GM12878 (cell line): ENCODE results near the gene MCCD1. TPM values are rescaled to one million over a fixed set of nuclear protein-coding genes. Genes with fewer than 3 reads are reported as not detected.

ENCODE experiments used
- BHLHE40 ChIP-seq, 2 experiments: fragments of 450-650 bp in 1 of 2; IDR thresholded peaks; 2 replicates each; pipeline ENCODE4 v1.6.1; 2011 to 2017; ENCODE audit warnings: low read depth in 2 of 2, borderline replicate concordance in 1 of 2, improper control_type of control experiment in 1 of 2, low read length in 1 of 2, mild to moderate bottlenecking in 1 of 2
- CEBPZ ChIP-seq: fragments of 150-350 bp; IDR thresholded peaks from 2 replicates; pipeline ENCODE4 v1.6.1; 2016; ENCODE audit warnings: low read depth, low read length
- FOXM1 ChIP-seq: IDR thresholded peaks from 2 replicates; pipeline ENCODE4 v1.6.1; 2012; ENCODE audit warnings: low read depth, mild to moderate bottlenecking, inconsistent platforms, low read length, moderate library complexity
- MYC ChIP-seq: IDR thresholded peaks from 2 replicates; pipeline ENCODE4 v1.6.1; 2011; ENCODE audit warnings: mild to moderate bottlenecking, low read length, moderate library complexity, inconsistent platforms; ENCODE audit not compliant: insufficient read depth, insufficient replicate concordance, insufficient read length, severe bottlenecking
- NFYB ChIP-seq: IDR thresholded peaks from 2 replicates; pipeline ENCODE4 v1.6.1; 2011; ENCODE audit warnings: low read depth, mild to moderate bottlenecking, low read length, improper control_type of control experiment, moderate library complexity; ENCODE audit not compliant: insufficient read depth
- NKRF ChIP-seq: fragments of 450-650 bp; conservative IDR thresholded peaks from 2 replicates; pipeline ENCODE4 v1.6.1; 2017; ENCODE audit warnings: mild to moderate bottlenecking, moderate library complexity
- SMAD5 ChIP-seq: IDR thresholded peaks from 2 replicates; pipeline ENCODE4 v1.6.1; 2016; ENCODE audit warnings: antibody characterized with exemption, low read depth
- SUPT20H ChIP-seq: IDR thresholded peaks from 2 replicates; pipeline ENCODE4 v1.6.1; 2011; ENCODE audit warnings: low read depth, mild to moderate bottlenecking, low read length, moderate library complexity, borderline replicate concordance; ENCODE audit not compliant: control insufficient read depth
- ZBTB40 ChIP-seq: fragments of 450-650 bp; IDR thresholded peaks from 2 replicates; pipeline ENCODE4 v1.6.1; 2016; ENCODE audit warnings: mild to moderate bottlenecking, moderate library complexity, borderline replicate concordance
- polyA plus RNA-seq, 11 experiments: library from polyadenylated mRNA; depleted of rRNA in 4 of 11; unstranded in 6 of 11; stranded (reverse) in 5 of 11; fragments of >200 nt; fragmentation: Nextera tagmentation in 4 of 11; fragmentation: Illumina TruSeq in 1 of 11; extraction: Ambion mirVana in 4 of 11; extraction: Trizol in 1 of 11; gene quantifications; 1 replicate in 1 of 11; 2 replicates in 10 of 11; pipeline versions ENCODE4 v1.2.1 to v1.2.3, GENCODE V29; 2011 to 2016; ENCODE audit warnings: inconsistent platforms in 2 of 11, missing spikeins in 2 of 11, low read depth in 1 of 11
- total RNA-seq, 4 experiments: library from RNA; depleted of rRNA in 3 of 4; stranded (reverse); fragments of >200 nt in 3 of 4; fragmentation: Illumina TruSeq in 1 of 4; extraction: Trizol in 1 of 4; gene quantifications; 2 replicates each; pipeline versions ENCODE4 v1.2.1 to v1.2.3, GENCODE V29; 2013 to 2021
- TF ChIP-seq, protein P1 (sequence below): fragments of 450-650 bp; formaldehyde crosslinking; IDR thresholded peaks from 2 replicates; pipeline ENCODE4 v1.4.0; 2020; ENCODE audit warnings: mild to moderate bottlenecking, moderate library complexity
- TF ChIP-seq, protein P2 (sequence below): fragments of 450-650 bp; IDR thresholded peaks from 2 replicates; pipeline ENCODE4 v1.6.1; 2017; ENCODE audit warnings: low read depth, mild to moderate bottlenecking, moderate library complexity

Gene MCCD1
- total and polyA plus RNA-seq, 10 of the 15 experiments (the other 5 are each of a cell fraction or from before 2014, with no cell fraction given): not detected

DNA sequence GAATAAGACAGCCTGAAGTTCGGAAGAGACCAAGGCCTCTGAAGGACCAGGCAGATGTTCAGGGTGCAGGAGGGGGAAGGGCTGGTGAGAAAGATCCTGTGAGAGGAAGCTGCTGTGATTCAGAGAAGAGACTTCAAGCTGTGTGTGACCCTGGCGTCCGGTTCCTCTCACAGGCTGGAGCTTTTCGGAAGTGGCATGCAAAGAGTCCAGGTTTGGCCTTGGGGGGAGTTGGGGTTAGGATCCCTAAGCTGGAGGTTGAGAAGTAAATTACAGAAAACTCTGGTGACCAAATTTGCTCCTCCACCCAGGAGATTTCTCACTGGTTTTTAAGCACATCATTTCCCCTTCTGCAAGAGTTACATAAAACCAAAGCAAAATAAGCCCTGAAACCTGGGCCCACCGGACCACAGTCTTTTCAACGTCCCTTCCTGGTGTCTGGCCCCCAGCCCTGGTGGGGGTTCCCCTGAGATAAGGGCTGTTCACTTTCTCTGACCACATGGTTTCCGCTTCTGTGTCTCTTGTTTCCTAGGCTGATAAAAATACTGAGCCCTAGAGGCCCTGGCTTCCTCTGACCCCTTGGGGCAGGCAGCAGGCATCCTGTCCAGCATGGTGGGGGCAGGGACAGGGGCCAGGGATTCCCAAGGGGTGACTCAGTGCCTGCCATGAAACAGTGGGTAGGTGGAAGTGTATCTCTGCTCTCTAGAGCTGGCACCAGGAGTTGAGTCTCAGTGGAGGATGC, 31.4 kb downstream of the MCCD1 start (continued):
- TF ChIP-seq, protein P1, sequence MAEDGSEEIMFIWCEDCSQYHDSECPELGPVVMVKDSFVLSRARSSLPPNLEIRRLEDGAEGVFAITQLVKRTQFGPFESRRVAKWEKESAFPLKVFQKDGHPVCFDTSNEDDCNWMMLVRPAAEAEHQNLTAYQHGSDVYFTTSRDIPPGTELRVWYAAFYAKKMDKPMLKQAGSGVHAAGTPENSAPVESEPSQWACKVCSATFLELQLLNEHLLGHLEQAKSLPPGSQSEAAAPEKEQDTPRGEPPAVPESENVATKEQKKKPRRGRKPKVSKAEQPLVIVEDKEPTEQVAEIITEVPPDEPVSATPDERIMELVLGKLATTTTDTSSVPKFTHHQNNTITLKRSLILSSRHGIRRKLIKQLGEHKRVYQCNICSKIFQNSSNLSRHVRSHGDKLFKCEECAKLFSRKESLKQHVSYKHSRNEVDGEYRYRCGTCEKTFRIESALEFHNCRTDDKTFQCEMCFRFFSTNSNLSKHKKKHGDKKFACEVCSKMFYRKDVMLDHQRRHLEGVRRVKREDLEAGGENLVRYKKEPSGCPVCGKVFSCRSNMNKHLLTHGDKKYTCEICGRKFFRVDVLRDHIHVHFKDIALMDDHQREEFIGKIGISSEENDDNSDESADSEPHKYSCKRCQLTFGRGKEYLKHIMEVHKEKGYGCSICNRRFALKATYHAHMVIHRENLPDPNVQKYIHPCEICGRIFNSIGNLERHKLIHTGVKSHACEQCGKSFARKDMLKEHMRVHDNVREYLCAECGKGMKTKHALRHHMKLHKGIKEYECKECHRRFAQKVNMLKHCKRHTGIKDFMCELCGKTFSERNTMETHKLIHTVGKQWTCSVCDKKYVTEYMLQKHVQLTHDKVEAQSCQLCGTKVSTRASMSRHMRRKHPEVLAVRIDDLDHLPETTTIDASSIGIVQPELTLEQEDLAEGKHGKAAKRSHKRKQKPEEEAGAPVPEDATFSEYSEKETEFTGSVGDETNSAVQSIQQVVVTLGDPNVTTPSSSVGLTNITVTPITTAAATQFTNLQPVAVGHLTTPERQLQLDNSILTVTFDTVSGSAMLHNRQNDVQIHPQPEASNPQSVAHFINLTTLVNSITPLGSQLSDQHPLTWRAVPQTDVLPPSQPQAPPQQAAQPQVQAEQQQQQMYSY (CRISPR knock-in tag): no peak
- TF ChIP-seq NFYB (no peak), ZBTB40 (no peak; the same call in 1 of the 2 replicates), MYC (no peak), SUPT20H (no peak), BHLHE40 (IDR thresholded peaks at IDR 0.05; ENCODE audit: borderline replicate concordance in 1 of 2, low read depth in 2 of 2, low read length in 1 of 2) (peak; percentile 68 to 72; a peak in 3 of 4 replicates), FOXM1 (peak; percentile 81; the same call in 1 of the 2 replicates), CEBPZ (no peak), NKRF (no peak), SMAD5 (no peak)
- TF ChIP-seq, protein P2, sequence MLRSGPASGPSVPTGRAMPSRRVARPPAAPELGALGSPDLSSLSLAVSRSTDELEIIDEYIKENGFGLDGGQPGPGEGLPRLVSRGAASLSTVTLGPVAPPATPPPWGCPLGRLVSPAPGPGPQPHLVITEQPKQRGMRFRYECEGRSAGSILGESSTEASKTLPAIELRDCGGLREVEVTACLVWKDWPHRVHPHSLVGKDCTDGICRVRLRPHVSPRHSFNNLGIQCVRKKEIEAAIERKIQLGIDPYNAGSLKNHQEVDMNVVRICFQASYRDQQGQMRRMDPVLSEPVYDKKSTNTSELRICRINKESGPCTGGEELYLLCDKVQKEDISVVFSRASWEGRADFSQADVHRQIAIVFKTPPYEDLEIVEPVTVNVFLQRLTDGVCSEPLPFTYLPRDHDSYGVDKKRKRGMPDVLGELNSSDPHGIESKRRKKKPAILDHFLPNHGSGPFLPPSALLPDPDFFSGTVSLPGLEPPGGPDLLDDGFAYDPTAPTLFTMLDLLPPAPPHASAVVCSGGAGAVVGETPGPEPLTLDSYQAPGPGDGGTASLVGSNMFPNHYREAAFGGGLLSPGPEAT: peak; percentile 67; the same call in 1 of the 2 replicates
